ENCODE results near the gene NENF.

The NENF gene

GRCh38 chr1:212458817-212459216, 26.1 kb downstream of the NENF start:
- Histone ChIP-seq H3K36me3 (ENCODE audit: control insufficient read depth, insufficient read depth, low read length) (no peaks in the 10 kb centered on the region), H3K27ac (ENCODE audit: insufficient read depth, low read length, poor library complexity, severe bottlenecking) (no peak overlapping the region), H3K4me1 (ENCODE audit: control insufficient read depth, insufficient read depth, low read length, poor library complexity, severe bottlenecking) (no peaks in the 10 kb centered on the region), H3K9me3 (ENCODE audit: control insufficient read depth, low read length) (no peaks in the 10 kb centered on the region), H3K27me3 (replicated peaks; ENCODE audit: control insufficient read depth, insufficient read depth, low read length, poor library complexity, severe bottlenecking) (no peaks in the 10 kb centered on the region), H3K4me3 (ENCODE audit: insufficient read depth, low read depth, low read length, poor library complexity, severe bottlenecking) (no peak overlapping the region)
- DNase-seq = no peak

- Histone ChIP-seq H3K27me3 (replicated peaks; ENCODE audit: control insufficient read depth, insufficient read depth, low read length, poor library complexity, severe bottlenecking) (no peaks in the 10 kb centered on the region), H3K4me1 (ENCODE audit: control insufficient read depth, insufficient read depth, low read length, poor library complexity, severe bottlenecking) (no peaks in the 10 kb centered on the region), H3K27ac (ENCODE audit: insufficient read depth, low read length, poor library complexity, severe bottlenecking) (no peak overlapping the region), H3K9me3 (ENCODE audit: control insufficient read depth, low read length) (no peaks in the 10 kb centered on the region), H3K36me3 (ENCODE audit: control insufficient read depth, insufficient read depth, low read length) (no peaks in the 10 kb centered on the region), H3K4me3 (ENCODE audit: insufficient read depth, low read depth, low read length, poor library complexity, severe bottlenecking) (no peak overlapping the region)
- DNase-seq = no peak
Measured at GRCh38 chr1:212459656-212460055, 26.9 kb downstream of the NENF start.

- H3K27ac ChIP-seq (ENCODE audit: insufficient read depth, low read length, poor library complexity, severe bottlenecking) = no peak overlapping the region
Measured at GRCh38 chr1:212460376-212460775, 27.7 kb downstream of the NENF start.

GRCh38 chr1:212461916-212462660, 29.4 kb downstream of the NENF start:
- H3K4me1 ChIP-seq (ENCODE audit: control insufficient read depth, insufficient read depth, low read length, poor library complexity, severe bottlenecking) = no peaks in the 10 kb centered on the region
- no peak overlapping the region for H3K27ac ChIP-seq (ENCODE audit: insufficient read depth, low read length, poor library complexity, severe bottlenecking)
- H3K9me3 ChIP-seq (ENCODE audit: control insufficient read depth, low read length) = no peaks in the 10 kb centered on the region
- no peaks in the 10 kb centered on the region for H3K27me3 ChIP-seq (replicated peaks; ENCODE audit: control insufficient read depth, insufficient read depth, low read length, poor library complexity, severe bottlenecking)
- no peak for DNase-seq
- no peak overlapping the region for H3K4me3 ChIP-seq (ENCODE audit: insufficient read depth, low read depth, low read length, poor library complexity, severe bottlenecking)
- H3K36me3 ChIP-seq (ENCODE audit: control insufficient read depth, insufficient read depth, low read length) = no peaks in the 10 kb centered on the region

More at GRCh38 chr1:212460376-212460775, 27.7 kb downstream of the NENF start:
- Histone ChIP-seq H3K36me3 (ENCODE audit: control insufficient read depth, insufficient read depth, low read length) (no peaks in the 10 kb centered on the region), H3K4me3 (ENCODE audit: insufficient read depth, low read depth, low read length, poor library complexity, severe bottlenecking) (no peak overlapping the region), H3K9me3 (ENCODE audit: control insufficient read depth, low read length) (no peaks in the 10 kb centered on the region), H3K27me3 (replicated peaks; ENCODE audit: control insufficient read depth, insufficient read depth, low read length, poor library complexity, severe bottlenecking) (no peaks in the 10 kb centered on the region), H3K4me1 (ENCODE audit: control insufficient read depth, insufficient read depth, low read length, poor library complexity, severe bottlenecking) (no peaks in the 10 kb centered on the region)
- no peak for DNase-seq

GRCh38 chr1:212463565-212464285, 31.0 kb downstream of the NENF start:
- no peaks in the 10 kb centered on the region for H3K9me3 ChIP-seq (ENCODE audit: control insufficient read depth, low read length)
- H3K4me1 ChIP-seq (ENCODE audit: control insufficient read depth, insufficient read depth, low read length, poor library complexity, severe bottlenecking) = no peaks in the 10 kb centered on the region
- no peaks in the 10 kb centered on the region for H3K36me3 ChIP-seq (ENCODE audit: control insufficient read depth, insufficient read depth, low read length)
- no peak overlapping the region for H3K4me3 ChIP-seq (ENCODE audit: insufficient read depth, low read depth, low read length, poor library complexity, severe bottlenecking)
- H3K27ac ChIP-seq (ENCODE audit: insufficient read depth, low read length, poor library complexity, severe bottlenecking) = no peak overlapping the region
- DNase-seq = no peak
- H3K27me3 ChIP-seq (replicated peaks; ENCODE audit: control insufficient read depth, insufficient read depth, low read length, poor library complexity, severe bottlenecking) = no peaks in the 10 kb centered on the region

- Histone ChIP-seq H3K27ac (ENCODE audit: insufficient read depth, low read length, poor library complexity, severe bottlenecking) (no peak overlapping the region), H3K4me1 (ENCODE audit: control insufficient read depth, insufficient read depth, low read length, poor library complexity, severe bottlenecking) (no peaks in the 10 kb centered on the region), H3K4me3 (ENCODE audit: insufficient read depth, low read depth, low read length, poor library complexity, severe bottlenecking) (no peak overlapping the region), H3K36me3 (ENCODE audit: control insufficient read depth, insufficient read depth, low read length) (no peaks in the 10 kb centered on the region), H3K9me3 (ENCODE audit: control insufficient read depth, low read length) (no peaks in the 10 kb centered on the region), H3K27me3 (replicated peaks; ENCODE audit: control insufficient read depth, insufficient read depth, low read length, poor library complexity, severe bottlenecking) (no peaks in the 10 kb centered on the region)
- DNase-seq = no peak
Measured at GRCh38 chr1:212465311-212465710, 32.6 kb downstream of the NENF start.

- DNase-seq = no peak
- Histone ChIP-seq H3K9me3 (ENCODE audit: control insufficient read depth, low read length) (no peaks in the 10 kb centered on the region), H3K4me1 (ENCODE audit: control insufficient read depth, insufficient read depth, low read length, poor library complexity, severe bottlenecking) (no peaks in the 10 kb centered on the region), H3K4me3 (ENCODE audit: insufficient read depth, low read depth, low read length, poor library complexity, severe bottlenecking) (no peak overlapping the region), H3K27ac (ENCODE audit: insufficient read depth, low read length, poor library complexity, severe bottlenecking) (no peak overlapping the region), H3K36me3 (ENCODE audit: control insufficient read depth, insufficient read depth, low read length) (no peaks in the 10 kb centered on the region), H3K27me3 (replicated peaks; ENCODE audit: control insufficient read depth, insufficient read depth, low read length, poor library complexity, severe bottlenecking) (no peaks in the 10 kb centered on the region)
Measured at GRCh38 chr1:212466437-212466836, 33.7 kb downstream of the NENF start.

- no peaks in the 10 kb centered on the region for H3K27me3 ChIP-seq (replicated peaks; ENCODE audit: control insufficient read depth, insufficient read depth, low read length, poor library complexity, severe bottlenecking)
- no peak overlapping the region for H3K27ac ChIP-seq (ENCODE audit: insufficient read depth, low read length, poor library complexity, severe bottlenecking)
- no peaks in the 10 kb centered on the region for H3K36me3 ChIP-seq (ENCODE audit: control insufficient read depth, insufficient read depth, low read length)
- no peak for DNase-seq
- no peaks in the 10 kb centered on the region for H3K9me3 ChIP-seq (ENCODE audit: control insufficient read depth, low read length)
- no peaks in the 10 kb centered on the region for H3K4me1 ChIP-seq (ENCODE audit: control insufficient read depth, insufficient read depth, low read length, poor library complexity, severe bottlenecking)
- H3K4me3 ChIP-seq (ENCODE audit: insufficient read depth, low read depth, low read length, poor library complexity, severe bottlenecking) = no peak overlapping the region
Measured at GRCh38 chr1:212466898-212467650, 34.4 kb downstream of the NENF start.

GRCh38 chr1:212467843-212468482, 35.2 kb downstream of the NENF start:
- no peaks in the 10 kb centered on the region for H3K27me3 ChIP-seq (replicated peaks; ENCODE audit: control insufficient read depth, insufficient read depth, low read length, poor library complexity, severe bottlenecking)
- H3K36me3 ChIP-seq (ENCODE audit: control insufficient read depth, insufficient read depth, low read length) = no peaks in the 10 kb centered on the region
- DNase-seq = no peak
- no peaks in the 10 kb centered on the region for H3K9me3 ChIP-seq (ENCODE audit: control insufficient read depth, low read length)
- no peak overlapping the region for H3K27ac ChIP-seq (ENCODE audit: insufficient read depth, low read length, poor library complexity, severe bottlenecking)
- no peaks in the 10 kb centered on the region for H3K4me1 ChIP-seq (ENCODE audit: control insufficient read depth, insufficient read depth, low read length, poor library complexity, severe bottlenecking)
- H3K4me3 ChIP-seq (ENCODE audit: insufficient read depth, low read depth, low read length, poor library complexity, severe bottlenecking) = no peak overlapping the region

All from effector memory CD4-positive, alpha-beta T cell (primary cell).